Stimulated activated naive CD8-positive, alpha-beta T cell treated with anti-CD3 and anti-CD28 coated beads, Interleukin-15, amount 100 ng/mL, for 72 hours (primary cell): ENCODE measurements around the gene KRT1.
"Not testable (repeated sequence)": the region's sequence is repeated elsewhere in the genome, so short reads cannot be mapped to it uniquely, and the experiment has no call there.

Experiments
- ATAC-seq: fragments of 150-1000 bp; cut with Tn5 transposase; 2 replicates; pipeline ENCODE4 v1.10.0; 2021; ENCODE audit warnings: mild to moderate bottlenecking, moderate library complexity
- DNase-seq, 2 donors: peaks; one replicate each; pipeline ENCODE4 v3.0.0; 2021 to 2022
- H3K27ac Mint-ChIP-seq, 2 donors: one replicate each; pipeline ENCODE4 v1.8.0; 2022; ENCODE audit warnings: mild to moderate bottlenecking in 2 of 2, mixed read lengths in 2 of 2, moderate library complexity in 2 of 2
- H3K27me3 Mint-ChIP-seq: one replicate; pipeline ENCODE4 v1.8.0; 2022; ENCODE audit warnings: mixed read lengths
- H3K4me1 Mint-ChIP-seq: one replicate; pipeline ENCODE4 v1.8.0; 2022; ENCODE audit warnings: mild to moderate bottlenecking, mixed read lengths
- H3K4me3 Mint-ChIP-seq, 2 donors: one replicate each; pipeline ENCODE4 v1.8.0; 2022; ENCODE audit warnings: mild to moderate bottlenecking in 2 of 2, mixed read lengths in 2 of 2, moderate library complexity in 1 of 2
- H3K9me3 Mint-ChIP-seq, 2 donors: one replicate each; pipeline ENCODE4 v1.8.0; 2022; ENCODE audit warnings: mixed read lengths in 2 of 2

Gene KRT1

DNA sequence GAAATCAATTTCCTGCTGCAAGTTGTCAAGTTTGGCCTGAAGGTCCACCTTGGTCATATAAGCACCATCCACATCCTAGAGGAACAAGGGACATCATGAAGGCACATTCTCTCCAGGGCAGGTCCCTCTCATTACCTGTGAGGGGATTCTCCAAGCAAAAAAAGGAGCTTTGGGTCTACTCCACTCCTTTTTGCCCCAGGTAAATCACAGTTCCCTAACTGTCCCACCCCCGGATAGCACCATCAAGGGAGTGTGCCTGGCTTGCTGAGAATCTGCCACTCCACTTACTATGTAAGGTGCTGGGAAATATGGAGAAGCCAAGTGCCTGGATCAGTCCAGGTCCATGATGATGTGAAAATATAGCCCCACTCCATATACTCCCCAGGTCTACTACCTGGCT is 2.5 kb downstream of the KRT1 start:
- H3K4me1 Mint-ChIP-seq, result peaks cover 21% of the 10 kb centered on the region
- no peak overlapping the region for H3K4me3 Mint-ChIP-seq
- H3K27ac Mint-ChIP-seq, result no peak overlapping the region
- peaks cover 0 to 6% of the 10 kb centered on the region in 2 donors for H3K9me3 Mint-ChIP-seq
- no peak for ATAC-seq
- no peaks in the 10 kb centered on the region for H3K27me3 Mint-ChIP-seq
- no peak for DNase-seq

GRCh38 chr12:52677126-52677525 is 3.1 kb downstream of the KRT1 start:
- no peak overlapping the region for H3K27ac Mint-ChIP-seq
- H3K4me1 Mint-ChIP-seq, result peaks cover 21% of the 10 kb centered on the region
- DNase-seq (no peak), ATAC-seq (no peak)
- H3K4me3 Mint-ChIP-seq, result no peak overlapping the region
- no peaks in the 10 kb centered on the region for H3K27me3 Mint-ChIP-seq
- H3K9me3 Mint-ChIP-seq, result peaks cover 0 to 6% of the 10 kb centered on the region in 2 donors

- no peak for ATAC-seq
- H3K27ac Mint-ChIP-seq, result no peak overlapping the region
- H3K4me3 Mint-ChIP-seq, result no peak overlapping the region
Measured at GRCh38 chr12:52676163-52676562, 4.0 kb downstream of the KRT1 start.

DNA sequence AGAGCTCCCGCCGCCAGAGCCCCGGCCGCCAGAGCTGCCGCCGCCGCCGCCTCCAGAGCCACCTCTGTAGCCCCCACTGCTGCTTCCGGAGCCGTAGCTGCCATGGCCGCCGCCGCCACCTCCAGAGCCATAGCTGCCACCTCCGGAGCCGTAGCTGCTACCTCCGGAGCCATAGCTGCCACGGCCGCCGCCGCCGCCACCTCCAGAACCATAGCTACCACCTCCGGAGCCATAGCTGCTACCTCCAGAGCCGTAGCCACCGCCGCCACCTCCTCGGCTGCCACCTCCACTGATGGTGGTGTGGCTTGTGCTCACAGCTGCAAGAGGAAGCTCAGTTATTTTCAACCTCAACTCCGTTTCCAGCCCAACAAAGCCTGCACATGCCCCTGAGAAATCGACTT is 4.9 kb downstream of the KRT1 start:
- Mint-ChIP-seq H3K4me3 (no peak overlapping the region), H3K27me3 (no peaks in the 10 kb centered on the region), H3K4me1 (peaks cover 6% of the 10 kb centered on the region), H3K9me3 (peaks cover 0 to 6% of the 10 kb centered on the region in 2 donors), H3K27ac (peak overlapping the region in 1 of 2 donors; percentile 60)
- ATAC-seq, result no peak
- no peak for DNase-seq

More at GRCh38 chr12:52676163-52676562, 4.0 kb downstream of the KRT1 start:
- no peaks in the 10 kb centered on the region for H3K27me3 Mint-ChIP-seq
- peaks cover 0 to 6% of the 10 kb centered on the region in 2 donors for H3K9me3 Mint-ChIP-seq
- peaks cover 13% of the 10 kb centered on the region for H3K4me1 Mint-ChIP-seq
- no peak for DNase-seq

- ATAC-seq (no peak), DNase-seq (no peak)
- Mint-ChIP-seq H3K27ac (peak overlapping the region in 1 of 2 donors; percentile 81), H3K4me3 (no peak overlapping the region), H3K9me3 (no peaks in the 10 kb centered on the region), H3K4me1 (no peaks in the 10 kb centered on the region), H3K27me3 (no peaks in the 10 kb centered on the region)
Measured at GRCh38 chr12:52674433-52674775, 5.8 kb downstream of the KRT1 start.

DNA sequence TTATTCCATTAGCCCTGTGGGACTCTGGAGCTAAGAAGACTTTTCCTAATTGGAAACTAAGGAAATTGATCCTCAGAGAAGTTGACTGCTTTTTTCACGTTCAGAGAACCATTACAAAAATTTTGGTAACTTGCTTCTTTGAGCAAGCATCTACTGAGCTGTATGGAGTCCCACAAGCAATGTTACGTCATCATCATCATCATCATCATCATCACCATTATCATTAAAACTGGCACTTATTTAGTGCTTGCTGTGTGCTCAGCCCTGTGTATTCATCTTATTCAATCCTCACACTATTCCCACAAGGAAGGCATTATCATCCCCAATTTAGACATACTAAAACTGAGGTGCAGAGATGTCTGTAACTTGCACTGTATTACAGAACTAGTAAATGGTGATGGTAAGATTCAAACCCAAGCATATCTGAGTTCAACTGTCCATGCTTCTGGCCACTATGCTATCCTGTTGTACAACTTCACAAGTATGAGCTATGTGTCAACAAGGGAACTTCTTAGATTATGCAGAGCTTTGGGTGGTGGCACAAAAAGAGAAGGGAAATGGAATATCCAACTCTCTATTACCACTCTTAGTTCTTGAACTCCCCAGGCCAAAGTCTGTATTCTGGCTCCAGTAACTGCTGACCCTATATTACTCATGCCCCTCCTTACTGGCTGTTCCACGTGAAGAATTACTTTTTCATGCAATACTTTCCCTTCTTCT is 6.3 kb downstream of the KRT1 start:
- H3K27ac Mint-ChIP-seq, result peak overlapping the region in 1 of 2 donors; percentile 81
- no peaks in the 10 kb centered on the region for H3K9me3 Mint-ChIP-seq
- no peaks in the 10 kb centered on the region for H3K4me1 Mint-ChIP-seq
- ATAC-seq (no peak), DNase-seq (no peak)
- H3K4me3 Mint-ChIP-seq, result no peak overlapping the region
- no peaks in the 10 kb centered on the region for H3K27me3 Mint-ChIP-seq

- DNase-seq (no peak), ATAC-seq (no peak)
- H3K4me3 Mint-ChIP-seq, result no peak overlapping the region
- H3K4me1 Mint-ChIP-seq, result no peaks in the 10 kb centered on the region
- no peaks in the 10 kb centered on the region for H3K27me3 Mint-ChIP-seq
- no peaks in the 10 kb centered on the region for H3K9me3 Mint-ChIP-seq
- no peak overlapping the region for H3K27ac Mint-ChIP-seq
Measured at GRCh38 chr12:52673217-52673616, 7.0 kb downstream of the KRT1 start.

DNA sequence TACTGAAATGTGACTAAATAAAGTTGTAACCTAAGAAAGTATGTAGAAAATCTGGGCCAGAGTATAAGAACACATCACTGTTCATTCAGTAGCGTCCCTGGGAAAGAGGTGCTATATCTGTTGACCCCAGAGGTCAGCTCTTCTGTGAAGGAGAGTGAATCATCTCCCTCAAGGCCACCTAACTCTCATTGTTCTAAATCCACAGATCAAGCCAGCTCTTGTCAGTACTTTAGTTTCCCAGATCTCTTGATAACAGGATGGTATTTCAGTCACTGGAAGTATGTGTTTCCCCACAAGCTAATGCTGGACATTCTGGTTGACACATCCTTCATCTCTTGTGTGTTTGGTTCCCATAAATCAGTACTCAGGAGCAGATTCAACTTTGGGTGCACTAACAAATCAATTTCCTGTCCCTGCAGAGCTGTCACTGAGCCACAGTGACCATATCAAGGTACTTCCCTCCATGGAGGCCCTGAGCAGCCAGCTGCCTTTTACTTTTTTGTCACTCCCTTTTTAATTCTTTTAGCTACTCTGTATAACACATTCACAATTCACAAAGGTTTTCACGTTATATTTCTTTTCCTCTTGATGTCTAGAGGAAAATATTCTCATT is 7.8 kb downstream of the KRT1 start:
- Mint-ChIP-seq H3K27me3 (no peaks in the 10 kb centered on the region), H3K4me1 (no peaks in the 10 kb centered on the region), H3K4me3 (no peak overlapping the region), H3K9me3 (no peaks in the 10 kb centered on the region), H3K27ac (no peak overlapping the region)
- DNase-seq (no peak), ATAC-seq (no peak)

GRCh38 chr12:52670961-52671360 is 9.2 kb downstream of the KRT1 start:
- no peaks in the 10 kb centered on the region for H3K9me3 Mint-ChIP-seq
- H3K27ac Mint-ChIP-seq, result no peak overlapping the region
- ATAC-seq, result no peak
- DNase-seq, result no peak
- no peak overlapping the region for H3K4me3 Mint-ChIP-seq
- H3K4me1 Mint-ChIP-seq, result no peaks in the 10 kb centered on the region
- H3K27me3 Mint-ChIP-seq, result no peaks in the 10 kb centered on the region

GRCh38 chr12:52670506-52670905 is 9.7 kb downstream of the KRT1 start:
- no peaks in the 10 kb centered on the region for H3K27me3 Mint-ChIP-seq
- DNase-seq (no peak), ATAC-seq (no peak)
- H3K27ac Mint-ChIP-seq, result no peak overlapping the region
- H3K4me3 Mint-ChIP-seq, result no peak overlapping the region
- no peaks in the 10 kb centered on the region for H3K4me1 Mint-ChIP-seq
- H3K9me3 Mint-ChIP-seq, result no peaks in the 10 kb centered on the region

DNA sequence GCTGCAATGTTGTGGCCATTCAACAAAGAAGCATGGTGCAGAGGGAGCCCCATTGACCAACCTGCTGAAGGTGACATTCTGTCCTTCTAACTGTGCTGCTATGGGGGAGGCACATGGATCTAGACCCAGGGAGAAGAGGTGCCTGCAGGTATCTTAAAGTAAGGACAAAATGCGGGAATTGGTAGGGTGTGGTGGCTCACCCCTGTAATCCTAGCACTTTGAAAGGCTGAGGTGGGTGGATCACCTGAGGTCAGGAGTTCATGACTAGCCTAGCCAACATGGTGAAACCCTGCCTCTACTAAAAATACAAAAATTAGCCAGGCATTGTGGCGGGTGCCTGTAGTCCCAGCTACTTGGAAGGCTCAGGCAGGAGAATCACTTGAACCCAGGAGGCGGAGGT is 10.3 kb downstream of the KRT1 start:
- H3K27me3 Mint-ChIP-seq, ATAC-seq, H3K4me1 Mint-ChIP-seq, H3K4me3 Mint-ChIP-seq, H3K9me3 Mint-ChIP-seq, DNase-seq, H3K27ac Mint-ChIP-seq: not testable (repeated sequence)

DNA sequence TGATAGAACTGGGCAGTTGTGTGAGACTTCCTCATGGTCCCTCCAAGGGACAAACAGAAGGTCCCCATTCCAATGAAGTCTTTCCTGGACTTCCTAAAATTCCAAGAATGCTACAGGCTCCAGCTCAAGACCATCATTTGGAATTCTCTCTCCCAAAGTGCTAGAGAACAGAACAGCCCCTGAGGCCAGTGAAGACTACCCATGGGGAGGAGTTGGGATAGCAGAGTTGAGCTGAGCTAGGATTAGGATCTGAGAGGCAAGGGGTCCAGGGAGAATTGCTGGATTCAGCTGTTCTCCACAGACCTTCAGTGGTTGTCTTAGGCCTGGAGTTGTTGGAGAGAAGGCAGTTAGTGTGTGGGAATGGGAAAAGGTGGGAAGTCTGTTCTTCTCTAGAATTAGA is 10.8 kb downstream of the KRT1 start:
- ATAC-seq, result no peak
- no peaks in the 10 kb centered on the region for H3K9me3 Mint-ChIP-seq
- H3K27ac Mint-ChIP-seq, result no peak overlapping the region
- DNase-seq, result no peak
- no peak overlapping the region for H3K4me3 Mint-ChIP-seq
- no peaks in the 10 kb centered on the region for H3K4me1 Mint-ChIP-seq
- no peaks in the 10 kb centered on the region for H3K27me3 Mint-ChIP-seq

- ATAC-seq (no peak), DNase-seq (no peak)
- H3K4me1 Mint-ChIP-seq, result no peaks in the 10 kb centered on the region
- no peak overlapping the region for H3K4me3 Mint-ChIP-seq
- no peaks in the 10 kb centered on the region for H3K27me3 Mint-ChIP-seq
- no peaks in the 10 kb centered on the region for H3K9me3 Mint-ChIP-seq
- no peak overlapping the region for H3K27ac Mint-ChIP-seq
Measured at GRCh38 chr12:52667931-52668330, 12.3 kb downstream of the KRT1 start.

DNA sequence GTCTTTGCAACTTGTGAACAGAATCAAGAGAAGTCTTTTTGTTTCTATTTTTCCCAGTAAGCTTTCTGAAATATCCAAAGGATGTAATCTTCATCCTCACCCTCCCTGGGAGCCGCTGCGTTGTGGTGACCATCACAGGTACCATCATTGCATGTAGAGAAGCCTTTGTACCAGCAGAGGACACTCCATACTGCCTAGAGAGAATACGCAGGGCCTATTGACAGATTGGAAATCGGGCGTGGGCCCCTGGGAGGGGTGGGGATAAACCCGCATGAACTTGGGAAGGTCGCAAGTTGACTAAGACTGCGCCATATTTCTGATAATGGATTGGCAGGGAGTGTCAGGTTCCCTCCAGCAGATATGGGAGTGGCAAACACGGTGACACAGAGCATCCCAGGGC is 12.7 kb downstream of the KRT1 start:
- ATAC-seq (no peak), DNase-seq (no peak)
- no peaks in the 10 kb centered on the region for H3K9me3 Mint-ChIP-seq
- no peaks in the 10 kb centered on the region for H3K27me3 Mint-ChIP-seq
- H3K4me1 Mint-ChIP-seq, result no peaks in the 10 kb centered on the region
- no peak overlapping the region for H3K4me3 Mint-ChIP-seq
- H3K27ac Mint-ChIP-seq, result no peak overlapping the region

- H3K4me1 Mint-ChIP-seq, result no peaks in the 10 kb centered on the region
- no peaks in the 10 kb centered on the region for H3K9me3 Mint-ChIP-seq
- H3K4me3 Mint-ChIP-seq, result no peak overlapping the region
- H3K27ac Mint-ChIP-seq, result no peak overlapping the region
- ATAC-seq, result no peak
- no peaks in the 10 kb centered on the region for H3K27me3 Mint-ChIP-seq
- DNase-seq, result no peak
Measured at GRCh38 chr12:52666471-52666870, 13.7 kb downstream of the KRT1 start.

GRCh38 chr12:52663420-52663819 is 16.8 kb downstream of the KRT1 start:
- no peaks in the 10 kb centered on the region for H3K4me1 Mint-ChIP-seq
- H3K27me3 Mint-ChIP-seq, result no peaks in the 10 kb centered on the region

DNA sequence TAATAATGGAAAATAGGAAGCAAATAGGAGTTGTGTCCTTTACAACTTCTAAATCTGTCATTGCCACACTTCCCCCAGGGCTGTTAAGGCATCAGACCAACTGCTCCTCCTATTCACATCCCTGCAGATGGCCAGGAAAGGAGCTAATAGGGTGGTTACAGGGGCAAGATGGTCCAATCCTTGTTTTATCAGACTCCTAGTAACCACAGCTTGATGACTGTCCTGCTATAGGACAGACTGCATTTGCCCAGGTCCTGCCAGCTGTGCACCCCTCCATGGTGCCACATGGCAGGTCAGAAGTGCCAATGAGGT is 17.3 kb downstream of the KRT1 start:
- Mint-ChIP-seq H3K4me3 (no peak overlapping the region), H3K27me3 (no peaks in the 10 kb centered on the region), H3K9me3 (no peaks in the 10 kb centered on the region), H3K4me1 (no peaks in the 10 kb centered on the region), H3K27ac (no peak overlapping the region)
- no peak for ATAC-seq
- no peak for DNase-seq

More at GRCh38 chr12:52663420-52663819, 16.8 kb downstream of the KRT1 start:
- H3K27ac Mint-ChIP-seq, result no peak overlapping the region
- no peak overlapping the region for H3K4me3 Mint-ChIP-seq
- DNase-seq (no peak), ATAC-seq (no peak)
- no peaks in the 10 kb centered on the region for H3K9me3 Mint-ChIP-seq
